Upper lobe of right lung (tissue), 1 donor: ENCODE measurements around the gene HBM. TPM values are rescaled to one million over a fixed set of nuclear protein-coding genes. Genes with fewer than 3 reads are reported as not detected.

Experiments
- ATAC-seq: fragments of 200-7000 bp; cut with Tn5 transposase; one replicate; pipeline ENCODE4 v1.9.1; 2020; ENCODE audit warnings: mild to moderate bottlenecking, moderate library complexity
- DNase-seq: peaks from one replicate; pipeline ENCODE4 v3.0.0-alpha.2; 2020
- H3K27ac ChIP-seq: fragments of 200-600 bp; one replicate; pipeline ENCODE4 v1.8.0; 2022
- H3K27me3 ChIP-seq: fragments of 200-600 bp; one replicate; pipeline ENCODE4 v1.8.0; 2022; ENCODE audit warnings: mild to moderate bottlenecking
- H3K36me3 ChIP-seq: fragments of 200-600 bp; one replicate; pipeline ENCODE4 v1.8.0; 2022
- H3K4me1 ChIP-seq: fragments of 200-600 bp; one replicate; pipeline ENCODE4 v1.8.0; 2022
- H3K4me3 ChIP-seq: fragments of 200-600 bp; one replicate; pipeline ENCODE4 v1.8.0; 2022; ENCODE audit warnings: mild to moderate bottlenecking
- H3K9me3 ChIP-seq: fragments of 200-600 bp; one replicate; pipeline ENCODE4 v1.8.0; 2022
- intact Hi-C: fragments of 100-400 bp; cut with DNase I; formaldehyde crosslinking; loops from one replicate; pipeline ENCODE4 v1.11.0; 2022
- total RNA-seq: library from RNA; stranded (reverse); fragmentation: NEBNext Ultra II Directional; extraction: Animal tissue kit (Norgen Biotek cat#: 25700); gene quantifications from one replicate; pipeline ENCODE4 v1.2.1, GENCODE V29; 2021
- TF ChIP-seq, protein P1 (sequence below): fragments of 200-600 bp; IDR thresholded peaks from one replicate; pipeline ENCODE4 v1.8.0; 2022; ENCODE audit warnings: antibody characterized with exemption
- donor health status: DM: no; HTN: yes; CAD: no; lungs with severe emphysema.

The HBM gene
- total RNA-seq, 1 donor from 2014 or later: not detected

GRCh38 chr16:212999-213398, 47.2 kb downstream of the HBM start:
- no peaks in the 10 kb centered on the region for H3K9me3 ChIP-seq
- TF ChIP-seq, protein P1, sequence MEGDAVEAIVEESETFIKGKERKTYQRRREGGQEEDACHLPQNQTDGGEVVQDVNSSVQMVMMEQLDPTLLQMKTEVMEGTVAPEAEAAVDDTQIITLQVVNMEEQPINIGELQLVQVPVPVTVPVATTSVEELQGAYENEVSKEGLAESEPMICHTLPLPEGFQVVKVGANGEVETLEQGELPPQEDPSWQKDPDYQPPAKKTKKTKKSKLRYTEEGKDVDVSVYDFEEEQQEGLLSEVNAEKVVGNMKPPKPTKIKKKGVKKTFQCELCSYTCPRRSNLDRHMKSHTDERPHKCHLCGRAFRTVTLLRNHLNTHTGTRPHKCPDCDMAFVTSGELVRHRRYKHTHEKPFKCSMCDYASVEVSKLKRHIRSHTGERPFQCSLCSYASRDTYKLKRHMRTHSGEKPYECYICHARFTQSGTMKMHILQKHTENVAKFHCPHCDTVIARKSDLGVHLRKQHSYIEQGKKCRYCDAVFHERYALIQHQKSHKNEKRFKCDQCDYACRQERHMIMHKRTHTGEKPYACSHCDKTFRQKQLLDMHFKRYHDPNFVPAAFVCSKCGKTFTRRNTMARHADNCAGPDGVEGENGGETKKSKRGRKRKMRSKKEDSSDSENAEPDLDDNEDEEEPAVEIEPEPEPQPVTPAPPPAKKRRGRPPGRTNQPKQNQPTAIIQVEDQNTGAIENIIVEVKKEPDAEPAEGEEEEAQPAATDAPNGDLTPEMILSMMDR: no peak
- H3K4me1 ChIP-seq: no peaks in the 10 kb centered on the region
- intact Hi-C loops: no loop called here
- H3K27me3 ChIP-seq: no peaks in the 10 kb centered on the region
- H3K36me3 ChIP-seq: peaks cover 100% of the 10 kb centered on the region
- ATAC-seq (no peak), DNase-seq (no peak)
- H3K4me3 ChIP-seq: no peak overlapping the region
- no peak overlapping the region for H3K27ac ChIP-seq

Other genes with a start within 250 kb of the HBM start
- gene POLR3K, start 112.4 kb upstream of the HBM start, total RNA-seq: 12.0 TPM
- 11.6 TPM for gene SNRNP25, start 112.2 kb upstream of the HBM start, total RNA-seq
- gene RHBDF1, start 93.3 kb upstream of the HBM start, total RNA-seq: 48.4 TPM
- 42.5 TPM for gene MPG, start 87.8 kb upstream of the HBM start, total RNA-seq
- 30.6 TPM for gene NPRL3, start 27.3 kb upstream of the HBM start, total RNA-seq
- not detected for gene HBZ, start 13.3 kb upstream of the HBM start, total RNA-seq
- 248 TPM for gene HBA2, start 6.9 kb downstream of the HBM start, total RNA-seq
- gene HBA1, start 10.7 kb downstream of the HBM start, total RNA-seq: 241 TPM
- gene HBQ1, start 14.5 kb downstream of the HBM start, total RNA-seq: not detected
- 78.8 TPM for gene LUC7L, start 63.5 kb downstream of the HBM start, total RNA-seq
- 56.0 TPM for gene FAM234A, start 68.8 kb downstream of the HBM start, total RNA-seq
- 7.8 TPM for gene RGS11, start 110.0 kb downstream of the HBM start, total RNA-seq
- gene ARHGDIG, start 114.6 kb downstream of the HBM start, total RNA-seq: 1.3 TPM
- gene PDIA2, start 117.2 kb downstream of the HBM start, total RNA-seq: 0.96 TPM
- 28.9 TPM for gene AXIN1, start 186.7 kb downstream of the HBM start, total RNA-seq
- 39.0 TPM for gene MRPL28, start 204.6 kb downstream of the HBM start, total RNA-seq
- 65.2 TPM for gene PGAP6, start 216.0 kb downstream of the HBM start, total RNA-seq
- gene NME4, start 231.2 kb downstream of the HBM start, total RNA-seq: 45.6 TPM
- gene DECR2, start 235.9 kb downstream of the HBM start, total RNA-seq: 14.2 TPM